ENCODE data around the gene KIAA0513. TPM values are rescaled to one million over a fixed set of nuclear protein-coding genes. Genes with fewer than 3 reads are reported as not detected.

Gene KIAA0513
- total RNA-seq, 2 experiments from 2014 or later, result 9.0 to 10.9 TPM

- Mint-ChIP-seq H3K4me3 (no peak overlapping the region), H3K27me3 (no peaks in the 10 kb centered on the region), H3K27ac (no peak overlapping the region), H3K9me3 (no peaks in the 10 kb centered on the region), H3K4me1 (ENCODE audit: low read depth) (no peaks in the 10 kb centered on the region), H3K36me3 (ENCODE audit: low read depth) (peaks cover 15% of the 10 kb centered on the region)
- intact Hi-C loops (cut with DNase I, micrococcal nuclease), result no loop called here
- H3K4me1 ChIP-seq (ENCODE audit: insufficient read depth, low read length), result no peaks in the 10 kb centered on the region
- H3K4me3 ChIP-seq (ENCODE audit: low read length), result no peak overlapping the region
- DNase-seq (no peak), ATAC-seq (ENCODE audit: poor library complexity) (no peak)
- H3K27me3 ChIP-seq (ENCODE audit: control insufficient read depth in 1 of 2, insufficient read depth in 2 of 2, low read length in 2 of 2), result no peaks in the 10 kb centered on the region
- no peaks in the 10 kb centered on the region for H3K9me3 ChIP-seq (ENCODE audit: control insufficient read depth in 1 of 2, insufficient read depth in 1 of 2, low read length in 2 of 2)
- no peak overlapping the region for H3K27ac ChIP-seq (ENCODE audit: low read depth in 1 of 2, low read length in 2 of 2)
- ChIA-PET CTCF (no interaction called here), POLR2A (no interaction called here)
- TF ChIP-seq, protein P1, sequence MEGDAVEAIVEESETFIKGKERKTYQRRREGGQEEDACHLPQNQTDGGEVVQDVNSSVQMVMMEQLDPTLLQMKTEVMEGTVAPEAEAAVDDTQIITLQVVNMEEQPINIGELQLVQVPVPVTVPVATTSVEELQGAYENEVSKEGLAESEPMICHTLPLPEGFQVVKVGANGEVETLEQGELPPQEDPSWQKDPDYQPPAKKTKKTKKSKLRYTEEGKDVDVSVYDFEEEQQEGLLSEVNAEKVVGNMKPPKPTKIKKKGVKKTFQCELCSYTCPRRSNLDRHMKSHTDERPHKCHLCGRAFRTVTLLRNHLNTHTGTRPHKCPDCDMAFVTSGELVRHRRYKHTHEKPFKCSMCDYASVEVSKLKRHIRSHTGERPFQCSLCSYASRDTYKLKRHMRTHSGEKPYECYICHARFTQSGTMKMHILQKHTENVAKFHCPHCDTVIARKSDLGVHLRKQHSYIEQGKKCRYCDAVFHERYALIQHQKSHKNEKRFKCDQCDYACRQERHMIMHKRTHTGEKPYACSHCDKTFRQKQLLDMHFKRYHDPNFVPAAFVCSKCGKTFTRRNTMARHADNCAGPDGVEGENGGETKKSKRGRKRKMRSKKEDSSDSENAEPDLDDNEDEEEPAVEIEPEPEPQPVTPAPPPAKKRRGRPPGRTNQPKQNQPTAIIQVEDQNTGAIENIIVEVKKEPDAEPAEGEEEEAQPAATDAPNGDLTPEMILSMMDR (IDR thresholded peaks at IDR 0.05), result no peak
- H3K36me3 ChIP-seq (ENCODE audit: insufficient read depth, low read length), result peaks cover 11% of the 10 kb centered on the region
Measured at GRCh38 chr16:85037721-85038120, 10.1 kb downstream of the KIAA0513 start.

GRCh38 chr16:85040685-85041084 is 13.1 kb downstream of the KIAA0513 start:
- Mint-ChIP-seq H3K9me3 (no peaks in the 10 kb centered on the region), H3K4me3 (no peak overlapping the region), H3K27me3 (no peaks in the 10 kb centered on the region), H3K27ac (no peak overlapping the region), H3K36me3 (ENCODE audit: low read depth) (peaks cover 19% of the 10 kb centered on the region), H3K4me1 (ENCODE audit: low read depth) (peaks cover under 1% of the 10 kb centered on the region)
- POLR2A ChIA-PET, result no interaction called here
- ATAC-seq (ENCODE audit: poor library complexity) (no peak), DNase-seq (no peak)
- Histone ChIP-seq H3K4me1 (ENCODE audit: insufficient read depth, low read length) (peaks cover 1% of the 10 kb centered on the region), H3K4me3 (ENCODE audit: low read length) (no peak overlapping the region), H3K9me3 (ENCODE audit: control insufficient read depth in 1 of 2, insufficient read depth in 1 of 2, low read length in 2 of 2) (no peaks in the 10 kb centered on the region), H3K36me3 (ENCODE audit: insufficient read depth, low read length) (no peaks in the 10 kb centered on the region), H3K27me3 (ENCODE audit: control insufficient read depth in 1 of 2, insufficient read depth in 2 of 2, low read length in 2 of 2) (no peaks in the 10 kb centered on the region), H3K27ac (ENCODE audit: low read depth in 1 of 2, low read length in 2 of 2) (no peak overlapping the region)
- CTCF ChIA-PET, result no interaction called here
- intact Hi-C loops (cut with DNase I, micrococcal nuclease), result no loop called here
- TF ChIP-seq, protein P1 (IDR thresholded peaks at IDR 0.05), result no peak

DNA sequence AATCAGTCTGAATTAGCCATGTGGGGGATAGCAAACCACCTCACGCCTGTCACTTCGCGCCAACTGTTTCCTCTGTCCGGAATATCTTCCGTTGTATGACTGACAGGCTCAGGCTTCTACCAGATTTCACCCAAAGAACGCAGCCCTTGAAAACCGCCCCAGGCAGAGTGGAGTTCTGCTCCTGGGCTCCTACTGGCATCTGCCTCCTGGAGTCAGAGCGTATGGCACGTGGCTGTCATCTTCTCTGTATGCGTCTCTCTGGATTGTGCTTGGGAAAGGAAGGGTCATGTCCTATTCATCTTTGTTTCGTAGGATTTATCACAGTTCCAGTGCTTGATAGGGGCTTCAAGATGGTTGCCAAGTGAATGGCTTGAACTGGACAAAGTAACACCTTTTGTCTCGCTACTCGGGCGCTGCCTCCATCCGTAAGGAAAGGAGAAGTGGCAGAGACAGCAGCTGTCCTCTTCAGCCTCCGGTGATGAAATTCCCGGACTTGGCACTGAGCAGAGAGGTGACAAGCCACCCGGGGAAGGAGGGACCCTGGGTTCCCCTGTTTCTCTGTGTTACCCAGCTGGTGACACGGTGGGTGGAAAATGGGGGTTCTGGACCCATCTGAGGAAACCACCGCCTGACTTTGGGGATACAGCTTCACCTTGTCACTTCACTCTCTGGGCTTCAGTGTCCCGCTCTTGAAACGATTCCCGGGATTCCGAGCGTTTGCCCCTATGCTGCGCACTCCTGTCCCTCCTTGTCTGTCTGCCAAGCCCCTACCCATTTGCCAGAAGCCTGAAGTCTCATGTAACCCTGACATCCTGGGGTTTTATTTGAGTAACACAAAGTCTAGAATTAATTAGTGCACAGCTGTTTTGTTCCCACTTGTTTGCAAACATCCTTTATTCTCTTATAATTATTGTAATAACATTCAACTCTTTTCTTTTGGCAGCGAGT is 13.9 kb downstream of the KIAA0513 start:
- ATAC-seq (ENCODE audit: poor library complexity), result no peak
- intact Hi-C loops (cut with DNase I, micrococcal nuclease), result no loop called here

More for the DNA sequence above, 13.9 kb downstream of the KIAA0513 start:
- no peaks in the 10 kb centered on the region for H3K27me3 Mint-ChIP-seq
- H3K4me3 ChIP-seq (ENCODE audit: low read length), result no peak overlapping the region
- H3K27ac Mint-ChIP-seq, result no peak overlapping the region
- H3K36me3 Mint-ChIP-seq (ENCODE audit: low read depth), result peaks cover 19% of the 10 kb centered on the region
- H3K9me3 Mint-ChIP-seq, result no peaks in the 10 kb centered on the region
- H3K4me1 Mint-ChIP-seq (ENCODE audit: low read depth), result peaks cover 8% of the 10 kb centered on the region
- TF ChIP-seq, protein P1 (IDR thresholded peaks at IDR 0.05), result no peak
- no peaks in the 10 kb centered on the region for H3K9me3 ChIP-seq (ENCODE audit: control insufficient read depth in 1 of 2, insufficient read depth in 1 of 2, low read length in 2 of 2)
- no peaks in the 10 kb centered on the region for H3K27me3 ChIP-seq (ENCODE audit: control insufficient read depth in 1 of 2, insufficient read depth in 2 of 2, low read length in 2 of 2)
- H3K4me3 Mint-ChIP-seq, result no peak overlapping the region
- H3K27ac ChIP-seq (ENCODE audit: low read depth in 1 of 2, low read length in 2 of 2), result no peak overlapping the region
- peaks cover 2% of the 10 kb centered on the region for H3K4me1 ChIP-seq (ENCODE audit: insufficient read depth, low read length)
- ChIA-PET CTCF (no interaction called here), POLR2A (interaction anchor here (1.6 kb wide), 1 partner anchor 14 kb away, joined by 6 read pairs; the partner anchor contains the start of gene KIAA0513)
- no peaks in the 10 kb centered on the region for H3K36me3 ChIP-seq (ENCODE audit: insufficient read depth, low read length)
- DNase-seq, result no peak

Measured in CD4-positive, alpha-beta T cell (primary cell).